ENCODE data around the gene CTRL. TPM values are rescaled to one million over a fixed set of nuclear protein-coding genes. Genes with fewer than 3 reads are reported as not detected.

CTRL gene
- total and polyA plus RNA-seq, 12 donors: 0.09 to 4.6 (median 1.2) TPM; not detected in 1

- peak in 4 of 7 donors; percentile 78 to 90 (median 82) for DNase-seq
- 42 to 48% (median 44%) methylated on average over 6 of the region's 6 CpGs for WGBS, 4 donors
- intact Hi-C loops (cut with DNase I): no loop called here
- H3K27ac ChIP-seq: peak overlapping the region; percentile 82 to 98 (median 90)
- H3K4me3 ChIP-seq: peak overlapping the region in 3 of 4 donors; percentile 78 to 99 (median 86)
- H3K9me3 ChIP-seq (replicated peaks in 1 of 3): no peaks in the 10 kb centered on the region
- peaks cover 8 to 19% of the 10 kb centered on the region in 2 donors for H3K4me1 ChIP-seq (replicated peaks in 1 of 2)
- peaks cover 0 to 18% of the 10 kb centered on the region in 2 donors for H3K36me3 ChIP-seq (replicated peaks in 1 of 2)
- H3K27me3 ChIP-seq: no peaks in the 10 kb centered on the region
- no peak for TF ChIP-seq POLR2A (IDR thresholded peaks at IDR 0.05)
- TF ChIP-seq CTCF (IDR thresholded peaks at IDR 0.05): no peak
Observed at GRCh38 chr16:67936880-67937605, 5.4 kb upstream of the CTRL start.

- intact Hi-C loops (cut with DNase I): no loop called here
- peaks cover 0 to 18% of the 10 kb centered on the region in 2 donors for H3K36me3 ChIP-seq (replicated peaks in 1 of 2)
- 0 to 1% (median 0%) methylated on average over 23 to 54 of the region's 54 CpGs for WGBS, 4 donors
Observed at GRCh38 chr16:67936124-67936879, 4.6 kb upstream of the CTRL start, which contains the start of gene PSMB10. Gene PSMB10 (minus strand): TSS chr16:67936850. CDS start chr16:67936749, 101 bp downstream.

GRCh38 chr16:67935402-67936123, 3.9 kb upstream of the CTRL start:
- H3K27ac ChIP-seq: peak overlapping the region; percentile 82 to 98 (median 90)
- peak overlapping the region; percentile 78 to 99 (median 92) for H3K4me3 ChIP-seq
- 1 to 4% (median 2%) methylated on average over 15 to 55 of the region's 55 CpGs for WGBS, 4 donors
- intact Hi-C loops (cut with DNase I): no loop called here
- H3K9me3 ChIP-seq (replicated peaks in 1 of 3): no peaks in the 10 kb centered on the region
- peak in 1 of 6 experiments; percentile 22 for TF ChIP-seq CTCF (IDR thresholded peaks at IDR 0.05)
- TF ChIP-seq POLR2A (IDR thresholded peaks at IDR 0.05): peak; percentile 46 to 71
- H3K4me1 ChIP-seq (replicated peaks in 1 of 2): peaks cover 8 to 19% of the 10 kb centered on the region in 2 donors
- peak; percentile 95 to 98 (median 97) for DNase-seq
- no peaks in the 10 kb centered on the region for H3K27me3 ChIP-seq
- peaks cover 0 to 18% of the 10 kb centered on the region in 2 donors for H3K36me3 ChIP-seq (replicated peaks in 1 of 2)

More at GRCh38 chr16:67936124-67936879, 4.6 kb upstream of the CTRL start, which contains the start of gene PSMB10:
- Histone ChIP-seq H3K9me3 (replicated peaks in 1 of 3) (no peaks in the 10 kb centered on the region), H3K4me1 (replicated peaks in 1 of 2) (peaks cover 8 to 19% of the 10 kb centered on the region in 2 donors), H3K4me3 (peak within 1 kb of the TSS; percentile 78 to 99 (median 92)), H3K27ac (peak within 1 kb of the TSS; percentile 82 to 98 (median 90)), H3K27me3 (no peaks in the 10 kb centered on the region)
- TF ChIP-seq CTCF (IDR thresholded peaks at IDR 0.05) (no peak), POLR2A (IDR thresholded peaks at IDR 0.05) (peak in 1 of 2 donors; percentile 63)
- peak; percentile 58 to 79 (median 64) for DNase-seq

Data from adrenal gland (tissue), 12 donors.